Liver (tissue), 9 donors: Measurements from ENCODE around the gene SLC36A1. TPM values are rescaled to one million over a fixed set of nuclear protein-coding genes. Genes with fewer than 3 reads are reported as not detected.

Experiments used
- DNase-seq: peaks from one replicate; pipeline ENCODE4 v3.0.0-alpha.2; 2017; ENCODE audit warnings: low spot score
- H3K27ac ChIP-seq, 2 donors: one replicate each; pipeline ENCODE4 v1.7.0; 2013; ENCODE audit warnings: inconsistent platforms in 2 of 2, low read length in 2 of 2, control low read depth in 1 of 2, low read depth in 1 of 2, mild to moderate bottlenecking in 1 of 2
- H3K27me3 ChIP-seq, 4 donors: one replicate each; pipeline versions ENCODE4 v1.6.1 to v1.7.0; 2013; ENCODE audit warnings: low read length in 3 of 4, inconsistent platforms in 1 of 4, mild to moderate bottlenecking in 1 of 4, moderate library complexity in 1 of 4; ENCODE audit not compliant: control insufficient read depth in 4 of 4, insufficient read depth in 4 of 4
- H3K36me3 ChIP-seq, 4 donors: one replicate each; pipeline versions ENCODE4 v1.6.1 to v1.7.0; 2013; ENCODE audit warnings: low read length in 3 of 4, mild to moderate bottlenecking in 3 of 4, low read depth in 1 of 4, moderate library complexity in 1 of 4; ENCODE audit not compliant: control insufficient read depth in 4 of 4, insufficient read depth in 3 of 4
- H3K4me1 ChIP-seq, 4 donors: one replicate each; pipeline versions ENCODE4 v1.6.1 to v1.7.0; 2013; ENCODE audit warnings: low read length in 3 of 4, mild to moderate bottlenecking in 3 of 4, moderate library complexity in 1 of 4; ENCODE audit not compliant: control insufficient read depth in 4 of 4, insufficient read depth in 4 of 4
- H3K4me3 ChIP-seq, 3 donors: one replicate each; pipeline versions ENCODE4 v1.6.1 to v1.7.0; 2013; ENCODE audit warnings: low read length in 3 of 3, control low read depth in 1 of 3, low read depth in 1 of 3, mild to moderate bottlenecking in 1 of 3
- H3K9ac ChIP-seq, 2 donors: one replicate each; pipeline ENCODE4 v1.7.0; 2013; ENCODE audit warnings: low read length in 2 of 2, mild to moderate bottlenecking in 2 of 2, moderate library complexity in 2 of 2, control low read depth in 1 of 2, low read depth in 1 of 2
- H3K9me3 ChIP-seq, 4 donors: one replicate each; pipeline versions ENCODE4 v1.6.1 to v1.7.0; 2013; ENCODE audit warnings: low read length in 3 of 4; ENCODE audit not compliant: control insufficient read depth in 4 of 4
- ATF3 ChIP-seq: IDR thresholded peaks from 2 replicates; pipeline ENCODE4 v1.6.1; 2016; ENCODE audit warnings: antibody characterized with exemption
- EGR1 ChIP-seq, 2 donors: IDR thresholded peaks; 2 replicates each; pipeline ENCODE4 v1.6.1; 2016 to 2018; ENCODE audit warnings: antibody characterized with exemption in 2 of 2, low read depth in 2 of 2
- FOXA2 ChIP-seq: IDR thresholded peaks from 2 replicates; pipeline ENCODE4 v1.6.1; 2016; ENCODE audit warnings: antibody characterized with exemption
- JUND ChIP-seq, 2 donors: IDR thresholded peaks; 2 replicates each; pipeline ENCODE4 v1.6.1; 2016; ENCODE audit warnings: antibody characterized with exemption in 2 of 2
- REST ChIP-seq: IDR thresholded peaks from 2 replicates; pipeline ENCODE4 v1.6.1; 2016; ENCODE audit warnings: antibody characterized with exemption, mild to moderate bottlenecking
- RXRA ChIP-seq, 2 donors: IDR thresholded peaks; 2 replicates each; pipeline ENCODE4 v1.6.1; 2017 to 2018; ENCODE audit warnings: antibody characterized with exemption in 2 of 2, mild to moderate bottlenecking in 1 of 2
- TAF1 ChIP-seq: conservative IDR thresholded peaks from 2 replicates; pipeline ENCODE4 v1.6.1; 2016; ENCODE audit warnings: antibody characterized with exemption, mild to moderate bottlenecking
- ZBTB33 ChIP-seq: IDR thresholded peaks from 2 replicates; pipeline ENCODE4 v1.6.1; 2016; ENCODE audit warnings: antibody characterized with exemption
- WGBS: extraction: QIAGEN DNeasy Blood & Tissue Kit; methylation state at CpG from one replicate; pipeline ENCODE4 v1.1.7; 2013; 5-methylcytosine and 5-hydroxymethylcytosine counted together
- polyA plus RNA-seq, 2 donors: library from polyadenylated mRNA; stranded (reverse) in 1 of 2; unstranded in 1 of 2; fragments of 200-250 nt in 1 of 2; fragments of >200 nt in 1 of 2; fragmentation: Nextera tagmentation in 1 of 2; extraction: Ambion mirVana in 1 of 2; gene quantifications; one replicate each; pipeline versions ENCODE4 v1.2.1 to v1.2.3, GENCODE V29; 2013 to 2015
- total RNA-seq, 2 donors: library from RNA; depleted of rRNA; stranded (reverse); fragments of >200 nt; gene quantifications; one replicate each; pipeline ENCODE4 v1.2.3, GENCODE V29; 2014
- donor health status: healthy.
- donor health status: healthy.
- donor health status: healthy.
- donor health status: healthy.
- donor health status: healthy.

Gene SLC36A1
- total and polyA plus RNA-seq, 4 donors, result 1.6 to 18.8 (median 3.4) TPM

GRCh38 chr5:151454889-151455288, 7.5 kb downstream of the SLC36A1 start (continued):
- no peak for TF ChIP-seq RXRA (IDR thresholded peaks at IDR 0.05)
- no peak for TF ChIP-seq ATF3
- TF ChIP-seq FOXA2, result no peak

GRCh38 chr5:151456321-151456940, 9.0 kb downstream of the SLC36A1 start:
- Histone ChIP-seq H3K9me3 (no peaks in the 10 kb centered on the region), H3K36me3 (no peaks in the 10 kb centered on the region), H3K9ac (no peak overlapping the region), H3K4me3 (no peak overlapping the region), H3K27ac (no peak overlapping the region), H3K27me3 (no peaks in the 10 kb centered on the region), H3K4me1 (no peaks in the 10 kb centered on the region)
- WGBS, result 84% methylated on average over 10 of the region's 10 CpGs
- TF ChIP-seq FOXA2 (no peak), JUND (IDR thresholded peaks at IDR 0.05) (no peak), REST (no peak), ZBTB33 (no peak), EGR1 (IDR thresholded peaks at IDR 0.05; ENCODE audit: low read depth in 2 of 2) (no peak), TAF1 (no peak)
- no peak for DNase-seq

GRCh38 chr5:151458314-151458713, 10.9 kb downstream of the SLC36A1 start:
- Histone ChIP-seq H3K4me3 (no peak overlapping the region), H3K9me3 (no peaks in the 10 kb centered on the region), H3K4me1 (no peaks in the 10 kb centered on the region), H3K27me3 (no peaks in the 10 kb centered on the region), H3K36me3 (no peaks in the 10 kb centered on the region), H3K9ac (no peak overlapping the region), H3K27ac (no peak overlapping the region)
- no peak for TF ChIP-seq REST
- WGBS, result 45% methylated on average over 5 of the region's 5 CpGs
- DNase-seq, result no peak
